ENCODE results near the gene PDLIM1. TPM values are rescaled to one million over a fixed set of nuclear protein-coding genes. Genes with fewer than 3 reads are reported as not detected.

Gene PDLIM1
- total RNA-seq, 1 experiment from 2014 or later: 67.4 TPM

DNA sequence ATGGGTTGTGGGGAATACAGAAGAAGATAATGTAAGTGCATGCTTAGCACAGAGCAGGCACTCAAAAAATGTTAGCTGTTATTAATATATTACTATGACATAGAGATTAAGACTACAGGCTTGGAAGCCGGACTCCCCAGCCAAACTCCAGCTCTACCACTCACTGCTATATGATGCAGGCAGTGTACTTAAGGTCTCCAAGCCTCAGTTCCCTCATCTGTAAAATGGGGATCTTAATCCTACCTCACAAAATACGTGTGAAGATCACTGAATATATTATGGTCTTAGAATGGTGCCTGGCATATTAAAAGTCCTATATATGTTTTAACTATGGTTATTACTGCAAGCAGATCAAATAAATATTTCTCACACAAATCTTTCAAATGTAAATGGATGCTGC is 5.2 kb downstream of the PDLIM1 start:
- CTCF ChIA-PET: no interaction called here
- H3K9ac ChIP-seq (ENCODE audit: low read length): no peak overlapping the region
- intact Hi-C loops (cut with micrococcal nuclease): no loop called here
- TF ChIP-seq EZH2 (IDR thresholded peaks at IDR 0.05) (no peak), ZNF274 (IDR thresholded peaks at IDR 0.05; ENCODE audit: low read depth, low read length) (no peak), ZFX (IDR thresholded peaks at IDR 0.05) (no peak), EZH2phosphoT487 (IDR thresholded peaks at IDR 0.05; ENCODE audit: borderline replicate concordance) (no peak), TCF7L2 (IDR thresholded peaks at IDR 0.05; ENCODE audit: borderline replicate concordance, extremely low read depth, insufficient read depth, insufficient read length) (no peak), SIN3A (IDR thresholded peaks at IDR 0.05; ENCODE audit: low read depth) (no peak), ELF1 (IDR thresholded peaks at IDR 0.05; ENCODE audit: borderline replicate concordance, low read depth) (no peak), CEBPB (IDR thresholded peaks at IDR 0.05; ENCODE audit: low read depth) (no peak), EGR1 (IDR thresholded peaks at IDR 0.05; ENCODE audit: low read depth) (no peak), POLR2AphosphoS5 (IDR thresholded peaks at IDR 0.05; ENCODE audit: low read depth, low read length) (no peak), RAD21 (IDR thresholded peaks at IDR 0.05; ENCODE audit: low read depth) (no peak), POLR2A (IDR thresholded peaks at IDR 0.05; ENCODE audit: borderline replicate concordance, extremely low read depth, insufficient read depth, insufficient read length) (no peak), YY1 (IDR thresholded peaks at IDR 0.05; ENCODE audit: extremely low read depth, insufficient replicate concordance, low read depth, low read length) (no peak)
- TF ChIP-seq, protein P1, sequence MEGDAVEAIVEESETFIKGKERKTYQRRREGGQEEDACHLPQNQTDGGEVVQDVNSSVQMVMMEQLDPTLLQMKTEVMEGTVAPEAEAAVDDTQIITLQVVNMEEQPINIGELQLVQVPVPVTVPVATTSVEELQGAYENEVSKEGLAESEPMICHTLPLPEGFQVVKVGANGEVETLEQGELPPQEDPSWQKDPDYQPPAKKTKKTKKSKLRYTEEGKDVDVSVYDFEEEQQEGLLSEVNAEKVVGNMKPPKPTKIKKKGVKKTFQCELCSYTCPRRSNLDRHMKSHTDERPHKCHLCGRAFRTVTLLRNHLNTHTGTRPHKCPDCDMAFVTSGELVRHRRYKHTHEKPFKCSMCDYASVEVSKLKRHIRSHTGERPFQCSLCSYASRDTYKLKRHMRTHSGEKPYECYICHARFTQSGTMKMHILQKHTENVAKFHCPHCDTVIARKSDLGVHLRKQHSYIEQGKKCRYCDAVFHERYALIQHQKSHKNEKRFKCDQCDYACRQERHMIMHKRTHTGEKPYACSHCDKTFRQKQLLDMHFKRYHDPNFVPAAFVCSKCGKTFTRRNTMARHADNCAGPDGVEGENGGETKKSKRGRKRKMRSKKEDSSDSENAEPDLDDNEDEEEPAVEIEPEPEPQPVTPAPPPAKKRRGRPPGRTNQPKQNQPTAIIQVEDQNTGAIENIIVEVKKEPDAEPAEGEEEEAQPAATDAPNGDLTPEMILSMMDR (IDR thresholded peaks at IDR 0.05 in 2 of 3, conservative IDR thresholded peaks at IDR 0.05 in 1 of 3; ENCODE audit: borderline replicate concordance in 1 of 3, insufficient read depth in 1 of 3, low read depth in 2 of 3, low read length in 2 of 3): no peak
- TF ChIP-seq, protein P2, sequence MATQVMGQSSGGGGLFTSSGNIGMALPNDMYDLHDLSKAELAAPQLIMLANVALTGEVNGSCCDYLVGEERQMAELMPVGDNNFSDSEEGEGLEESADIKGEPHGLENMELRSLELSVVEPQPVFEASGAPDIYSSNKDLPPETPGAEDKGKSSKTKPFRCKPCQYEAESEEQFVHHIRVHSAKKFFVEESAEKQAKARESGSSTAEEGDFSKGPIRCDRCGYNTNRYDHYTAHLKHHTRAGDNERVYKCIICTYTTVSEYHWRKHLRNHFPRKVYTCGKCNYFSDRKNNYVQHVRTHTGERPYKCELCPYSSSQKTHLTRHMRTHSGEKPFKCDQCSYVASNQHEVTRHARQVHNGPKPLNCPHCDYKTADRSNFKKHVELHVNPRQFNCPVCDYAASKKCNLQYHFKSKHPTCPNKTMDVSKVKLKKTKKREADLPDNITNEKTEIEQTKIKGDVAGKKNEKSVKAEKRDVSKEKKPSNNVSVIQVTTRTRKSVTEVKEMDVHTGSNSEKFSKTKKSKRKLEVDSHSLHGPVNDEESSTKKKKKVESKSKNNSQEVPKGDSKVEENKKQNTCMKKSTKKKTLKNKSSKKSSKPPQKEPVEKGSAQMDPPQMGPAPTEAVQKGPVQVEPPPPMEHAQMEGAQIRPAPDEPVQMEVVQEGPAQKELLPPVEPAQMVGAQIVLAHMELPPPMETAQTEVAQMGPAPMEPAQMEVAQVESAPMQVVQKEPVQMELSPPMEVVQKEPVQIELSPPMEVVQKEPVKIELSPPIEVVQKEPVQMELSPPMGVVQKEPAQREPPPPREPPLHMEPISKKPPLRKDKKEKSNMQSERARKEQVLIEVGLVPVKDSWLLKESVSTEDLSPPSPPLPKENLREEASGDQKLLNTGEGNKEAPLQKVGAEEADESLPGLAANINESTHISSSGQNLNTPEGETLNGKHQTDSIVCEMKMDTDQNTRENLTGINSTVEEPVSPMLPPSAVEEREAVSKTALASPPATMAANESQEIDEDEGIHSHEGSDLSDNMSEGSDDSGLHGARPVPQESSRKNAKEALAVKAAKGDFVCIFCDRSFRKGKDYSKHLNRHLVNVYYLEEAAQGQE (IDR thresholded peaks at IDR 0.05; ENCODE audit: low read depth): no peak
- TF ChIP-seq, protein P3, sequence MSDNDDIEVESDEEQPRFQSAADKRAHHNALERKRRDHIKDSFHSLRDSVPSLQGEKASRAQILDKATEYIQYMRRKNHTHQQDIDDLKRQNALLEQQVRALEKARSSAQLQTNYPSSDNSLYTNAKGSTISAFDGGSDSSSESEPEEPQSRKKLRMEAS (IDR thresholded peaks at IDR 0.05): no peak
- TF ChIP-seq, protein P4, sequence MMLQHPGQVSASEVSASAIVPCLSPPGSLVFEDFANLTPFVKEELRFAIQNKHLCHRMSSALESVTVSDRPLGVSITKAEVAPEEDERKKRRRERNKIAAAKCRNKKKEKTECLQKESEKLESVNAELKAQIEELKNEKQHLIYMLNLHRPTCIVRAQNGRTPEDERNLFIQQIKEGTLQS (IDR thresholded peaks at IDR 0.05): no peak
- no peaks in the 10 kb centered on the region for H3K27me3 ChIP-seq (ENCODE audit: insufficient read depth, low read length)
- no peaks in the 10 kb centered on the region for H3K36me3 ChIP-seq (ENCODE audit: control insufficient read depth in 1 of 2, insufficient read depth in 2 of 2, low read length in 2 of 2)
- no peak overlapping the region for H2AFZ ChIP-seq (ENCODE audit: low read depth, low read length, poor library complexity, severe bottlenecking)
- BruUV-seq (replicated peaks): no TSS peak
- no peaks in the 10 kb centered on the region for H4K20me1 ChIP-seq (ENCODE audit: insufficient read depth)
- H3K4me2 ChIP-seq (ENCODE audit: low read length): no peak overlapping the region
- H3K27ac ChIP-seq (ENCODE audit: low read depth, low read length): no peak overlapping the region
- H3K79me2 ChIP-seq (ENCODE audit: insufficient read depth, low read length): peaks cover 63% of the 10 kb centered on the region
- H3K9me3 ChIP-seq (ENCODE audit: control insufficient read depth in 1 of 2, insufficient read depth in 1 of 2, low read depth in 1 of 2, low read length in 2 of 2): no peaks in the 10 kb centered on the region
- H3K4me3 ChIP-seq (replicated peaks in 1 of 2; ENCODE audit: low read depth in 1 of 2, low read length in 2 of 2): no peak overlapping the region
- no peaks in the 10 kb centered on the region for H3K9me2 ChIP-seq (ENCODE audit: insufficient read depth)
- DNase-seq (ENCODE audit: low read depth, low spot score) (no peak), ATAC-seq (no peak)
- H3K4me1 ChIP-seq (ENCODE audit: control insufficient read depth in 1 of 2, insufficient read depth in 2 of 2, low read length in 2 of 2): peaks cover 10 to 19% of the 10 kb centered on the region in 2 experiments
- POLR2A ChIA-PET: no interaction called here
- RAD21 ChIA-PET (ENCODE audit: low non-redundant PET in 1 of 2, low total read pairs in 2 of 2, uncharacterized antibody in 2 of 2, unreplicated experiment in 2 of 2): no interaction called here

All from HCT116 (cell line).